Endothelial cell of umbilical vein (primary cell): Measurements from ENCODE around the gene PROZ. TPM values are rescaled to one million over a fixed set of nuclear protein-coding genes. Genes with fewer than 3 reads are reported as not detected.

ENCODE experiments used
- BruUV-seq: library from RNA; stranded (reverse); fragments of 400-500 nt; replicated peaks from 2 replicates; lab custom pipeline; 2021; lab: Mats Ljungman, UMichigan
- CTCF ChIA-PET: fragments of 300-600, 350-600 bp; sonication (Branson Sonifier 250); formaldehyde crosslinking; loops from one replicate; lab custom pipeline; 2021; ENCODE audit warnings: antibody characterized with exemption, inconsistent platforms; lab: Charles Lee
- POLR2A ChIA-PET: fragments of 300-600, 350-600 bp; sonication (Branson Sonifier 250); formaldehyde crosslinking; loops from one replicate; lab custom pipeline; 2021; ENCODE audit warnings: antibody characterized with exemption, inconsistent platforms; lab: Charles Lee
- DNase-seq: peaks from one replicate; pipeline ENCODE4 v3.0.0-alpha.2; 2011; ENCODE audit warnings: low read depth, low spot score
- FAIRE-seq: peaks from 2 replicates; lab custom pipeline; 2011; peaks lifted over from hg19 to GRCh38; lab: Jason Lieb, UNC
- H2AFZ ChIP-seq: 2 replicates; pipeline ENCODE4 v1.6.0; 2012; ENCODE audit warnings: low read depth, low read length, control low read depth, inconsistent platforms
- H3K27ac ChIP-seq: 2 replicates; pipeline ENCODE4 v1.5.1; 2011; ENCODE audit warnings: low read depth, mild to moderate bottlenecking, control low read depth, low read length, moderate library complexity; ENCODE audit not compliant: insufficient read depth
- H3K27me3 ChIP-seq, 2 experiments: 2 replicates each; pipeline versions ENCODE4 v1.6.0 to v1.6.1; 2011; ENCODE audit warnings: low read length in 2 of 2, mixed read lengths in 1 of 2; ENCODE audit not compliant: control insufficient read depth in 2 of 2, insufficient read depth in 2 of 2
- H3K36me3 ChIP-seq, 2 experiments: 2 replicates in 1 of 2; 3 replicates in 1 of 2; pipeline ENCODE4 v1.5.1; 2011; ENCODE audit warnings: low read length in 2 of 2, mild to moderate bottlenecking in 1 of 2, moderate library complexity in 1 of 2; ENCODE audit not compliant: control insufficient read depth in 2 of 2, insufficient read depth in 2 of 2; ENCODE audit errors: extremely low read depth in 1 of 2
- H3K4me1 ChIP-seq: 3 replicates; pipeline ENCODE4 v1.5.1; 2011; ENCODE audit warnings: mild to moderate bottlenecking, low read length; ENCODE audit not compliant: control insufficient read depth, insufficient read depth; ENCODE audit errors: extremely low read depth
- H3K4me2 ChIP-seq: 2 replicates; pipeline ENCODE4 v1.6.1; 2011; ENCODE audit warnings: low read length, control low read depth, mixed read lengths; ENCODE audit not compliant: insufficient read depth
- H3K4me3 ChIP-seq, 3 experiments: fragments of 200-600 bp in 1 of 3; sonication (generic), shearing (Covaris generic) in 1 of 3; replicated peaks in 1 of 3; 2 replicates each; pipeline ENCODE4 v1.5.1; 2011 to 2016; ENCODE audit warnings: control low read depth in 3 of 3, low read length in 3 of 3, mild to moderate bottlenecking in 2 of 3, inconsistent platforms in 1 of 3, low read depth in 1 of 3, moderate library complexity in 1 of 3; ENCODE audit not compliant: insufficient read depth in 1 of 3
- H3K79me2 ChIP-seq: 2 replicates; pipeline ENCODE4 v1.6.0; 2012; ENCODE audit warnings: low read length, inconsistent platforms; ENCODE audit not compliant: control insufficient read depth, insufficient read depth
- H3K9ac ChIP-seq: replicated peaks from 2 replicates; pipeline ENCODE3; 2011; ENCODE audit warnings: low read length, control low read depth; ENCODE audit not compliant: insufficient read depth; ENCODE audit errors: extremely low read depth
- H3K9me1 ChIP-seq: replicated peaks from 3 replicates; pipeline ENCODE4 v1.6.0; 2011; ENCODE audit warnings: mild to moderate bottlenecking, low read length; ENCODE audit not compliant: control insufficient read depth, insufficient read depth; ENCODE audit errors: extremely low read depth
- H3K9me3 ChIP-seq: replicated peaks from 2 replicates; pipeline ENCODE4 v1.5.1; 2012; ENCODE audit warnings: low read length, inconsistent platforms; ENCODE audit not compliant: control insufficient read depth, insufficient read depth
- H4K20me1 ChIP-seq: replicated peaks from 2 replicates; pipeline ENCODE3; 2011; ENCODE audit warnings: mild to moderate bottlenecking, low read length; ENCODE audit not compliant: control insufficient read depth, insufficient read depth; ENCODE audit errors: extremely low read depth
- CTCF ChIP-seq, 2 donors: IDR thresholded peaks; 1 replicate in 1 of 2; 2 replicates in 1 of 2; pipeline ENCODE4 v1.5.1; 2011; ENCODE audit warnings: low read length in 2 of 2, mild to moderate bottlenecking in 2 of 2, moderate library complexity in 2 of 2, control low read depth in 1 of 2, inconsistent platforms in 1 of 2, low read depth in 1 of 2; ENCODE audit not compliant: insufficient read depth in 1 of 2; ENCODE audit errors: extremely low read depth in 1 of 2
- EZH2 ChIP-seq: IDR thresholded peaks from 2 replicates; pipeline ENCODE4 v1.6.1; 2012; ENCODE audit warnings: borderline replicate concordance, low read depth, mild to moderate bottlenecking, moderate library complexity, low read length, inconsistent platforms; ENCODE audit not compliant: severe bottlenecking
- FOS ChIP-seq: IDR thresholded peaks from 2 replicates; pipeline ENCODE4 v1.6.1; 2011; ENCODE audit warnings: mild to moderate bottlenecking, low read length, moderate library complexity, borderline replicate concordance; ENCODE audit not compliant: insufficient read depth
- GATA2 ChIP-seq: IDR thresholded peaks from 2 replicates; pipeline ENCODE4 v1.7.0; 2011; ENCODE audit warnings: low read depth, mild to moderate bottlenecking, moderate library complexity, mixed read lengths, low read length; ENCODE audit not compliant: insufficient read length, insufficient read depth
- JUN ChIP-seq: IDR thresholded peaks from 2 replicates; pipeline ENCODE4 v1.6.1; 2011; ENCODE audit warnings: borderline replicate concordance, low read depth; ENCODE audit not compliant: insufficient read length, insufficient read depth
- MAX ChIP-seq: IDR thresholded peaks from 2 replicates; pipeline ENCODE4 v1.6.1; 2011; ENCODE audit not compliant: insufficient read depth, insufficient read length
- MYC ChIP-seq: IDR thresholded peaks from one replicate; pipeline ENCODE4 v1.6.1; 2011; ENCODE audit warnings: mild to moderate bottlenecking, low read depth, low read length
- POLR2A ChIP-seq: IDR thresholded peaks from 2 replicates; pipeline ENCODE4 v1.6.1; 2012; ENCODE audit warnings: low read depth, mild to moderate bottlenecking, control low read depth, low read length
- POLR2AphosphoS5 ChIP-seq: IDR thresholded peaks from 2 replicates; pipeline ENCODE4 v1.6.1; 2012; ENCODE audit warnings: low read depth, mild to moderate bottlenecking, control low read depth, low read length, moderate library complexity; ENCODE audit not compliant: insufficient read depth
- dilution Hi-C: fragments of 300-500 bp; cut with MboI; formaldehyde crosslinking; loops from one replicate; pipeline ENCODE4 v1.15.0; 2019; ENCODE audit warnings: low sequenced_read_pairs; ENCODE audit not compliant: extremely low pct_ligation_motif_present
- intact Hi-C: fragments of 100-400 bp; cut with micrococcal nuclease; formaldehyde crosslinking; loops from one replicate; pipeline ENCODE4 v1.10.0; 2022
- polyA plus RNA-seq, 4 experiments: library from polyadenylated mRNA; depleted of rRNA in 3 of 4; stranded (reverse) in 3 of 4; unstranded in 1 of 4; fragments of >200 nt; gene quantifications; 2 replicates each; pipeline versions ENCODE4 v1.2.1 to v1.2.3, GENCODE V29; 2011 to 2012; ENCODE audit warnings: missing spikeins in 1 of 4
- total RNA-seq: library from RNA; stranded (reverse); gene quantifications from 2 replicates; pipeline ENCODE4 v1.2.3, GENCODE V29; 2021

PROZ gene
- total and polyA plus RNA-seq, 2 donors (not counting 3 experiments of a cell fraction or from before 2014, with no cell fraction given): not detected

DNA sequence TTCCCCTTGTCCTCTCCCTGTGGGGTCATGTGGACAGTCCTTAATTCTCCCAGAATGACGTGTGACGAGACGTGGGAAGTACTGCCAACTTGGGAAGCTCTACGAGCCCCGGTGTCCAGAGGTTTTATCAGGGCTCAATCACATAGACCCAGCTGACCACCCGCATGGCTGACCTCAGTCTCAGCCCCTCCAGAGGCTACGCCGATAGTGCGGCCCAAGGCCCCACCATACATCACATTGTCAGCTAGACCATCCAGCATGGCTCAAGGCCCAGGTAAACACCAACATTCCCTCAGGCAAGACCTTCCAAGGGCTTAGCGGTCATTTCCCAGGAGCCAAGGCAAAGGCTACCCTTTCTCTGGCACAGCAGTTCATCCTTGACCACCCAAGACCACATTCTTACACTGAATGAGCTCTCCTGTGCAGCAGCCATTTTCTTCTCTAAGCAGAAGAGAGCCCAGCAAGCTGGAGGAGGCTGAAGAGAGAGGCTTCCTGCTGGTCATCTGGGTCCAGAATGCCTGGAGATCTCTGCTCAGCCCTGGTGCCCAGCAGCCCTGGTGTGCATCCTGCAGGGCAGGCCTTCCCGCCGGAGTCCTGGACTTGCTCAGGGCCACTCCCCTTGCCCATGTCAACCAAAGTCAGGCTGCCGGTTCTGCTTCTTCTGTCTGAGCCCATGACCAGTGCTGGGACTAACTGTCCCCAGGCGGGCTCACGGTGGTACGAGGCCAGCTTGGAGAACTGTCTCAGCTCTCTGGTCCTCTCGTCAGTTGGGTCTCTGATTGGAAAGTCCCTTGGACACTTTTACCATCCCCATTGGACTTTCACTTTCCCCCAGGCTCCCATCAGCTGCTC lies 43.7 kb upstream of the PROZ start:
- no peak for FAIRE-seq
- ChIA-PET CTCF (interaction anchor here (1.4 kb wide), 1 partner anchor 9 kb away, joined by 4 read pairs; no protein-coding TSS in a partner anchor), POLR2A (no interaction called here)
- no peak overlapping the region for H2AFZ ChIP-seq
- no peaks in the 10 kb centered on the region for H3K36me3 ChIP-seq
- dilution Hi-C loops (no loop called here), intact Hi-C loops (no loop called here)
- no peak overlapping the region for H3K4me2 ChIP-seq
- H3K79me2 ChIP-seq: no peaks in the 10 kb centered on the region
- no peak overlapping the region for H3K27ac ChIP-seq
- H3K9me1 ChIP-seq: no peaks in the 10 kb centered on the region
- H3K4me1 ChIP-seq: no peaks in the 10 kb centered on the region
- H3K4me3 ChIP-seq: no peak overlapping the region
- no TSS peak for BruUV-seq
- peaks cover 10 to 15% of the 10 kb centered on the region in 2 experiments for H3K27me3 ChIP-seq
- H3K9me3 ChIP-seq: no peaks in the 10 kb centered on the region
- H3K9ac ChIP-seq: no peak overlapping the region
- TF ChIP-seq POLR2AphosphoS5: no peak
- H4K20me1 ChIP-seq: no peaks in the 10 kb centered on the region
- no peak for DNase-seq

DNA sequence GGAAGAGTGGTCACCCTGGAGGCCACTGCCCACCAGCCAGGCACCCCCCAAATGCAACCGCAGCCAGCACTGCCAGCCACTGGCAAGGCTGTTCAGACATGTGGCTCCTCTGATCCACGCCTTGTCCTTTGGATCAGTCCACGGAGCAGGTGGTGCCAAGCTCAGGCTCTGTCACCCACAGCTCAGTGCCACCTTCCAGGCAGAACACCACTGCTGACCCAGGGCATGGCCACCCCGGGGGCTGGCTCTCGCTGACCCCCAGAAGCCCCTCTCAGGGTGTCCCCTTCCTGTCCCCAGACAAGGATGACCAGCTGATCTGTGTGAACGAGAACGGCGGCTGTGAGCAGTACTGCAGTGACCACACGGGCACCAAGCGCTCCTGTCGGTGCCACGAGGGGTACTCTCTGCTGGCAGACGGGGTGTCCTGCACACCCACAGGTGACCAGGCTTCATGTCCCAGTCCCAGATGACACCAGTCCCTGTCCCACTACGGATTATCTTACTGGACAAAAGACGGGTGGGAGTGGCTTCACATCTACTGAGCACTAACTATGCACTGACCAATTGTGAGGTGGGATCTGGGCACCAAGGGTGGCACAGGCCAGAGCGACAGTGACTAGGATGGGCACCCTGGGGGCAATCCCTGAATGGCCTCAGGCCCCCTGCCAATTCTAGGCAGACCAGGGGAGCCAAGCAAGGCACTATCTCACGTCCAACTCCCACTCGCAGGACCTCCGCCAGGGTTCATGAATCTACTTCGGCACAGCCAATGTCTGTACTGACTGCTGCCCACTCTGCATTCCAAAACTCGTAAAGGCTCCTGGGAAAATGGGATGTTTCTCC lies 42.9 kb upstream of the PROZ start:
- no TSS peak for BruUV-seq
- H4K20me1 ChIP-seq: no peaks in the 10 kb centered on the region
- ChIA-PET POLR2A (no interaction called here), CTCF (interaction anchor here (1.4 kb wide), 1 partner anchor 8 kb away, joined by 4 read pairs; no protein-coding TSS in a partner anchor)
- H3K27ac ChIP-seq: no peak overlapping the region
- H3K4me1 ChIP-seq: no peaks in the 10 kb centered on the region
- TF ChIP-seq JUN (no peak), CTCF (IDR thresholded peaks at IDR 0.05; ENCODE audit: extremely low read depth in 1 of 2, insufficient read depth in 1 of 2, low read depth in 1 of 2, low read length in 2 of 2) (no peak), FOS (no peak), EZH2 (no peak), POLR2AphosphoS5 (no peak), GATA2 (no peak), MYC (no peak), POLR2A (no peak), MAX (no peak)
- H3K36me3 ChIP-seq: no peaks in the 10 kb centered on the region
- H3K9me1 ChIP-seq: no peaks in the 10 kb centered on the region
- H2AFZ ChIP-seq: no peak overlapping the region
- DNase-seq: no peak
- H3K4me3 ChIP-seq: no peak overlapping the region
- no peak for FAIRE-seq
- intact Hi-C loops (no loop called here), dilution Hi-C loops (no loop called here)
- no peaks in the 10 kb centered on the region for H3K9me3 ChIP-seq
- H3K9ac ChIP-seq: no peak overlapping the region
- H3K4me2 ChIP-seq: no peak overlapping the region
- no peaks in the 10 kb centered on the region for H3K79me2 ChIP-seq
- peaks cover 7 to 9% of the 10 kb centered on the region in 2 experiments for H3K27me3 ChIP-seq
